BLaER1 treated with 17β-estradiol and CSF1 and Interleukin-3, amounts not matched to agents 10 nM and 100 nM (cell line): ENCODE measurements around the gene RAC2.

ENCODE experiments used
- H3K27ac ChIP-seq, 11 experiments: shearing (Covaris generic); formaldehyde crosslinking; 2 replicates each; pipeline ENCODE4 v1.8.1; 2022
- H3K27me3 ChIP-seq, 11 experiments: shearing (Covaris generic); formaldehyde crosslinking; 2 replicates each; pipeline ENCODE4 v1.8.1; 2022
- H3K36me3 ChIP-seq, 11 experiments: shearing (Covaris generic); formaldehyde crosslinking; 2 replicates each; pipeline ENCODE4 v1.8.1; 2022
- H3K4me1 ChIP-seq, 10 experiments: shearing (Covaris generic); formaldehyde crosslinking; 2 replicates each; pipeline ENCODE4 v1.8.1; 2022
- H3K4me2 ChIP-seq, 11 experiments: shearing (Covaris generic); formaldehyde crosslinking; 2 replicates each; pipeline ENCODE4 v1.8.1; 2022
- H3K4me3 ChIP-seq, 10 experiments: shearing (Covaris generic); formaldehyde crosslinking; 2 replicates each; pipeline ENCODE4 v1.8.1; 2022
- H3K9ac ChIP-seq, 11 experiments: shearing (Covaris generic); formaldehyde crosslinking; 2 replicates each; pipeline ENCODE4 v1.8.1; 2022
- H3K9me3 ChIP-seq, 11 experiments: shearing (Covaris generic); formaldehyde crosslinking; replicated peaks in 1 of 11; 2 replicates each; pipeline ENCODE4 v1.8.1; 2022
- H4K20me1 ChIP-seq, 11 experiments: shearing (Covaris generic); formaldehyde crosslinking; 2 replicates each; pipeline ENCODE4 v1.8.1; 2022
- Cebpa-rat ChIP-seq, 11 experiments: shearing (Covaris generic); IDR thresholded peaks; 2 replicates each; pipeline ENCODE4 v1.8.1; 2022

The RAC2 gene

GRCh38 chr22:37193629-37194191 is 50.4 kb downstream of the RAC2 start:
- no peaks in the 10 kb centered on the region for H3K27me3 ChIP-seq
- peak overlapping the region in 1 of 11 experiments; percentile 17; a peak in 1 of 22 replicates for H3K9ac ChIP-seq
- H4K20me1 ChIP-seq, result no peaks in the 10 kb centered on the region
- H3K27ac ChIP-seq, result no peak overlapping the region
- no peak overlapping the region for H3K4me3 ChIP-seq
- H3K9me3 ChIP-seq, result peaks cover 6 to 16% (median 9%) of the 10 kb centered on the region in 11 experiments; a peak in 20 of 22 replicates
- no peaks in the 10 kb centered on the region for H3K36me3 ChIP-seq
- no peak for TF ChIP-seq Cebpa-rat (IDR thresholded peaks at IDR 0.05)
- peak overlapping the region in 2 of 11 experiments; percentile 33 to 36; a peak in 3 of 22 replicates for H3K4me2 ChIP-seq
- peaks cover 12 to 36% (median 20%) of the 10 kb centered on the region in 10 experiments for H3K4me1 ChIP-seq

DNA sequence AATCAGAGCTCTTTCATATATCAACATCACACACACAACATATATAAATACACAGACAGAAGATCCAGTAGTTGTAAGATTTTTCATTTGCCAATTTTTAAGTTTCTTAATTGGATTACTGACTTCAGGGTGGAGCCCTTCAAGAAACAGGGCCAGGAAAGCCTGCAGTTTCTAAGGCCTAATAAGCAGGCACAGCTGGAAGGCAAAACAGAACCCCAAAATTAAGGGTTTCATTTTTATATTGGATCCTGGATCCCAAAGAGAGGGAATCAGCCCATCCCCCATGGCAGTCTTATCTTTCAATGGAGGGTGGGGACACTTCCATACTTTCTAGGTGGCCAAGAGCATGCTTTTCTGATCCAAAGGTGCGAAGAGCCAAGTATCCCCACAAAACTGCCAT is 51.3 kb downstream of the RAC2 start:
- Histone ChIP-seq H3K27ac (no peak overlapping the region), H3K4me1 (peaks cover 16 to 39% (median 23%) of the 10 kb centered on the region in 10 experiments), H3K4me2 (peak overlapping the region in 2 of 11 experiments; percentile 33 to 36; a peak in 1 of 22 replicates), H3K4me3 (no peak overlapping the region), H4K20me1 (no peaks in the 10 kb centered on the region), H3K27me3 (no peaks in the 10 kb centered on the region), H3K9me3 (peaks cover 6 to 16% (median 9%) of the 10 kb centered on the region in 11 experiments; a peak in 20 of 22 replicates), H3K36me3 (no peaks in the 10 kb centered on the region), H3K9ac (no peak overlapping the region)
- no peak for TF ChIP-seq Cebpa-rat (IDR thresholded peaks at IDR 0.05)

DNA sequence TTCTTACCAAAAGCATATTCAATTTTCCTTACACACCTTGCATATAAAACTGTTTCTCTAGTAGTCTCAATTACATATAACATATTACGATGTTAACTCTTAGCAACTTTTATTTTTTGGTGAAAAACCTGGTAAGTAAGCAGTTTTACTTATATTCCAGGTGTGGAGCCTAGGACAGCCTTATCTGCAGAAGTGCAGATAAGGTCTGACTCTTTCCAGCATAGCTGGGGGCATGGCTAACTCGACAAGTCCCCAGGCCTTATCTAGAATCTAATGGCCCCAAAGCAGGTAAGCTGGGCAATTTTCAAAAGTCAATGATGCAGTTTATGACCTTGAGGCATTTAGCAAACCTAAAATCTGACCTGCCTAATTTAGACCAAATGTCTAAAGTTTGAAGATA is 51.9 kb downstream of the RAC2 start:
- no peak overlapping the region for H3K27ac ChIP-seq
- peaks cover 16 to 39% (median 23%) of the 10 kb centered on the region in 10 experiments for H3K4me1 ChIP-seq
- no peak overlapping the region for H3K4me2 ChIP-seq
- no peak for TF ChIP-seq Cebpa-rat (IDR thresholded peaks at IDR 0.05)
- no peaks in the 10 kb centered on the region for H4K20me1 ChIP-seq
- peaks cover 6 to 16% (median 9%) of the 10 kb centered on the region in 11 experiments; a peak in 20 of 22 replicates for H3K9me3 ChIP-seq
- H3K4me3 ChIP-seq, result no peak overlapping the region
- H3K27me3 ChIP-seq, result no peaks in the 10 kb centered on the region
- no peaks in the 10 kb centered on the region for H3K36me3 ChIP-seq
- H3K9ac ChIP-seq, result no peak overlapping the region

DNA sequence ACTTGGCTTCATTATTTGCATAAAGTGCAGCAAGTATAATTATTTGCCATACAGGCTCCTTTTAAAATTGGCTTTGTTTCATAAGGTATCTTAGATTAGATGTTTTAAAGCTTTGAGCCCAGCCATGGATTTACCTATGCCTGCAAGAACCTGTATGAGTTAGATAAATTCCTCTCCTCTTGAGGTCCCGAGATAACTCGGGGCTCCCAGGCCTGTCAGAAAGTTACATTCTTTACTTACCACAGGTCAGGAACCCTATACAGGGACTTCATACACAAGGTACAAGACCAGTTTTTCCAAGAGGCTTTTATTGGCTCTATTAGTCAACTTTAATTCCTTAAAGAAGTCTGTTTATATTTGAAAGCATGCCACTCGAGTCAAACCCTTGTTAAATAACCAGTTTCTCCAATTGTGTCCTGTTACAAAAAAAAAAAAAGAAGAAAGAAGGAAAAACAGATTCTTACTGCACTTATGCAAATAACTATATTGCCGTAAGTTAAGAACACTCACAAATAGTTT is 53.7 kb downstream of the RAC2 start:
- Histone ChIP-seq H3K36me3 (no peaks in the 10 kb centered on the region), H3K27me3 (no peaks in the 10 kb centered on the region), H3K4me3 (no peak overlapping the region), H3K9me3 (peaks cover 6 to 16% (median 9%) of the 10 kb centered on the region in 11 experiments; a peak in 20 of 22 replicates), H3K9ac (no peak overlapping the region), H3K4me2 (no peak overlapping the region), H3K4me1 (peaks cover 35 to 46% (median 37%) of the 10 kb centered on the region in 10 experiments), H3K27ac (no peak overlapping the region), H4K20me1 (no peaks in the 10 kb centered on the region)
- TF ChIP-seq Cebpa-rat (IDR thresholded peaks at IDR 0.05), result no peak

- Histone ChIP-seq H3K9ac (no peak overlapping the region), H3K4me1 (peaks cover 43 to 51% (median 48%) of the 10 kb centered on the region in 10 experiments), H3K4me2 (peak overlapping the region; percentile 68 to 92 (median 86); a peak in 17 of 22 replicates)
Measured at GRCh38 chr22:37188901-37189466, 55.1 kb downstream of the RAC2 start.

DNA sequence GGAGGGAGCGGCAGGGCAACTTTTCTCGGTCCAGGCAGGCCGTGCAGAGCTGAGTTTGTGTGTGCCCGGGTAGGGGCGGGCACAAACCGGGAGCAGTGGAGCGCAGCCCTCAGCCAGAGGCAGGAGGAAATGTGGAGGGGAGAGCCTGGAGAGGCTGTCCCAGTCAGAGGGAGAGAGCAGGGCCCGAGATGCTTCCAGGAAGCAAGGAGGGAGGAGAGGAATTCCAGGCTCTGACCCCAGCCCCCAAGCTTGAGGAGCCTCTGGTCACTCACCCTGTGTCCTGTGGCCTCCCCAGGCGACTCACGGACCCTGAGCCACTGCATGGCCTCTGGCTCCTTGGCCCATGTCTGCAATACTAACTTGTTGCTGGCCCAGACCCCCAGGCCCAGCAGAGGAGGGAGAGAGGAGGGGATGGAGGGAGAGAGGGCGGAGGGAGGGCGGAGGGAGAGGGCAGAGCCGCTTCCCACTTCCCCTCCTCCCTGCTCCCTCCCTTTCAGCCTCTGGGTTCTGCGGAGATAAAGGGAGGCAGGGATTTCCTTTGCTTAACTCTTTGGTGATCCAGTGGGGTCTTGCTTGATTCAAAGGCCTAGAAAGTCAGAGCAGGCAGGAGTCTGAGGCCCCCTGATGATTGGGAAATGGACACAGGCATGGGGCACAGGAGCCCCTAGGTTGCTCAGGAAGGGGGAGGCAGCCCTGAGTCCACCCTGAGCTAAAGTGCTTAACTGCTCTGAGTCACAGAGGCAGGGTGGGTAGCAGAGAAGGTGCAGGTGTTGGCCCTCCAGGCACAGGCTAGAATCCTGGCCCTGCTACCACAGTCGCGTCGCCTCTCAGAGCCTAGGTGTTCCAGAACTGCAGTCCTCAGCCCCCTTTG is 55.9 kb downstream of the RAC2 start, which contains the start of gene C1QTNF6:
Gene C1QTNF6 (minus strand): TSS at position 357 of the 871 bp plus-strand sequence. CDS start 34 bp downstream, at position 323.
- Histone ChIP-seq H4K20me1 (no peaks in the 10 kb centered on the region; a peak in 1 of 22 replicates), H3K4me2 (peak within 1 kb of the TSS; percentile 68 to 92 (median 86)), H3K4me1 (peaks cover 35 to 60% (median 56%) of the 10 kb centered on the region in 10 experiments), H3K9ac (peak within 1 kb of the TSS; percentile 8 to 67 (median 54); a peak in 19 of 22 replicates), H3K9me3 (peaks cover 5 to 11% (median 6%) of the 10 kb centered on the region in 11 experiments; a peak in 20 of 22 replicates), H3K27ac (peak within 1 kb of the TSS in 10 of 11 experiments; percentile 11 to 64 (median 44); a peak in 14 of 22 replicates), H3K36me3 (no peaks in the 10 kb centered on the region), H3K4me3 (peak within 1 kb of the TSS in 7 of 10 experiments; percentile 14 to 48 (median 19); a peak in 13 of 20 replicates), H3K27me3 (no peaks in the 10 kb centered on the region)
- no peak for TF ChIP-seq Cebpa-rat (IDR thresholded peaks at IDR 0.05)

More at GRCh38 chr22:37188901-37189466, 55.1 kb downstream of the RAC2 start:
- Histone ChIP-seq H3K27me3 (no peaks in the 10 kb centered on the region), H3K36me3 (no peaks in the 10 kb centered on the region), H4K20me1 (no peaks in the 10 kb centered on the region; a peak in 1 of 22 replicates), H3K4me3 (no peak overlapping the region), H3K27ac (no peak overlapping the region), H3K9me3 (peaks cover 6 to 16% (median 9%) of the 10 kb centered on the region in 11 experiments; a peak in 20 of 22 replicates)
- TF ChIP-seq Cebpa-rat (IDR thresholded peaks at IDR 0.05), result no peak

DNA sequence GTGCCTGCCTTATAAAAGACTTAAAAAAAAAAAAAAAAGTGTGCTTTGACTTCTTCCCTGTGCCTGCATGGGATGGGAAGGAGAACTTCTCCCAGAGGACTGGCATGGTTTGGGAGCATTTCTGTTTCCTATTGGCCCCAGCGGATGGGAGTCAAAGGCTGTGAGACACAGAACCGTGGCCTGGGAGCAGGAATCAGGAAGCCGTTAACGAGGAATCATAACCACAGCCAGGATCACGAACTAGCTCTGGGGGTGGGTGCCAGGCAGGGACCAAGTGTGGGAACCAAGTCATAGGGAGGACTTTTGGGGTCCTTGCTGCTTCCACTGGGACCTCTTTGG is 56.5 kb downstream of the RAC2 start:
- peak overlapping the region in 10 of 11 experiments; percentile 11 to 64 (median 44); a peak in 14 of 22 replicates for H3K27ac ChIP-seq
- peaks cover 32 to 66% (median 60%) of the 10 kb centered on the region in 10 experiments for H3K4me1 ChIP-seq
- H3K4me2 ChIP-seq, result peak overlapping the region; percentile 68 to 92 (median 86)
- H3K27me3 ChIP-seq, result no peaks in the 10 kb centered on the region
- peak overlapping the region; percentile 8 to 67 (median 54); a peak in 19 of 22 replicates for H3K9ac ChIP-seq
- no peaks in the 10 kb centered on the region; a peak in 1 of 22 replicates for H4K20me1 ChIP-seq
- H3K4me3 ChIP-seq, result peak overlapping the region in 7 of 10 experiments; percentile 14 to 48 (median 19); a peak in 13 of 20 replicates
- TF ChIP-seq Cebpa-rat (IDR thresholded peaks at IDR 0.05), result no peak
- H3K36me3 ChIP-seq, result no peaks in the 10 kb centered on the region
- peaks cover 0 to 5% (median 0%) of the 10 kb centered on the region in 11 experiments; a peak in 5 of 22 replicates for H3K9me3 ChIP-seq

- no peak for TF ChIP-seq Cebpa-rat (IDR thresholded peaks at IDR 0.05)
- peak overlapping the region in 9 of 11 experiments; percentile 32 to 67 (median 54); a peak in 9 of 22 replicates for H3K9ac ChIP-seq
- H3K9me3 ChIP-seq, result 0 out of 22 replicates have a peak, but pooled peaks cover 0 to under 1% (median 0%) of the 10 kb centered on the region in 11 experiments
- H3K27me3 ChIP-seq, result no peaks in the 10 kb centered on the region
- H3K4me1 ChIP-seq, result peaks cover 32 to 68% (median 60%) of the 10 kb centered on the region in 10 experiments
- H3K36me3 ChIP-seq, result no peaks in the 10 kb centered on the region
- peak overlapping the region in 3 of 11 experiments; percentile 42 to 64 (median 43); a peak in 4 of 22 replicates for H3K27ac ChIP-seq
- H4K20me1 ChIP-seq, result no peaks in the 10 kb centered on the region; a peak in 1 of 22 replicates
- H3K4me2 ChIP-seq, result peak overlapping the region; percentile 68 to 92 (median 86)
- peak overlapping the region in 3 of 10 experiments; percentile 19 to 48 (median 47); a peak in 5 of 20 replicates for H3K4me3 ChIP-seq
Measured at GRCh38 chr22:37186997-37187522, 57.0 kb downstream of the RAC2 start.
